ENCODE measurements around the gene LAMA2.

Gene LAMA2

GRCh38 chr6:129489215-129489765 is 606.4 kb downstream of the LAMA2 start:
- no peak overlapping the region for H3K4me3 ChIP-seq (ENCODE audit: low read length)
- no peak for DNase-seq (ENCODE audit: low read depth, low spot score)

- peak overlapping the region; percentile 30 for H3K4me3 ChIP-seq (ENCODE audit: low read length)
- DNase-seq (ENCODE audit: low read depth, low spot score) = peak; percentile 82
These were observed 607.8 kb downstream of the LAMA2 start for GRCh38 chr6:129490521-129491255.

GRCh38 chr6:129491436-129491835 is 608.5 kb downstream of the LAMA2 start:
- DNase-seq (ENCODE audit: low read depth, low spot score) = no peak
- H3K4me3 ChIP-seq (ENCODE audit: low read length) = no peak overlapping the region

- no peak overlapping the region for H3K4me3 ChIP-seq (ENCODE audit: low read length)
- DNase-seq (ENCODE audit: low read depth, low spot score) = no peak
These were observed 609.3 kb downstream of the LAMA2 start for GRCh38 chr6:129492260-129492659.

GRCh38 chr6:129493354-129493902 is 610.5 kb downstream of the LAMA2 start:
- DNase-seq (ENCODE audit: low read depth, low spot score) = no peak
- H3K4me3 ChIP-seq (ENCODE audit: low read length) = no peak overlapping the region

GRCh38 chr6:129494099-129494498 is 611.2 kb downstream of the LAMA2 start:
- DNase-seq (ENCODE audit: low read depth, low spot score) = no peak

GRCh38 chr6:129494586-129494985 is 611.6 kb downstream of the LAMA2 start:
- DNase-seq (ENCODE audit: low read depth, low spot score) = no peak
- H3K4me3 ChIP-seq (ENCODE audit: low read length) = no peak overlapping the region

More at GRCh38 chr6:129494099-129494498, 611.2 kb downstream of the LAMA2 start:
- H3K4me3 ChIP-seq (ENCODE audit: low read length) = no peak overlapping the region

- DNase-seq (ENCODE audit: low read depth, low spot score) = no peak
- no peak overlapping the region for H3K4me3 ChIP-seq (ENCODE audit: low read length)
These were observed 612.7 kb downstream of the LAMA2 start for GRCh38 chr6:129495652-129496051.

- H3K4me3 ChIP-seq (ENCODE audit: low read length) = no peak overlapping the region
- DNase-seq (ENCODE audit: low read depth, low spot score) = no peak
These were observed 614.8 kb downstream of the LAMA2 start for GRCh38 chr6:129497481-129498441.

GRCh38 chr6:129498541-129498940 is 615.6 kb downstream of the LAMA2 start:
- H3K4me3 ChIP-seq (ENCODE audit: low read length) = no peak overlapping the region

GRCh38 chr6:129498950-129499842 is 616.3 kb downstream of the LAMA2 start:
- peak; percentile 37 for DNase-seq (ENCODE audit: low read depth, low spot score)
- no peak overlapping the region for H3K4me3 ChIP-seq (ENCODE audit: low read length)

More at GRCh38 chr6:129498541-129498940, 615.6 kb downstream of the LAMA2 start:
- no peak for DNase-seq (ENCODE audit: low read depth, low spot score)

GRCh38 chr6:129499843-129500219 is 616.9 kb downstream of the LAMA2 start:
- H3K4me3 ChIP-seq (ENCODE audit: low read length) = no peak overlapping the region
- no peak for DNase-seq (ENCODE audit: low read depth, low spot score)

GRCh38 chr6:129500958-129501739 is 618.2 kb downstream of the LAMA2 start:
- no peak overlapping the region for H3K4me3 ChIP-seq (ENCODE audit: low read length)
- no peak for DNase-seq (ENCODE audit: low read depth, low spot score)

GRCh38 chr6:129501740-129502660 is 619.1 kb downstream of the LAMA2 start:
- no peak overlapping the region for H3K4me3 ChIP-seq (ENCODE audit: low read length)
- no peak for DNase-seq (ENCODE audit: low read depth, low spot score)

- H3K4me3 ChIP-seq (ENCODE audit: low read length) = no peak overlapping the region
These were observed 621.5 kb downstream of the LAMA2 start for GRCh38 chr6:129504456-129504855.

GRCh38 chr6:129507059-129507807 is 624.3 kb downstream of the LAMA2 start:
- no peak for DNase-seq (ENCODE audit: low read depth, low spot score)

More at GRCh38 chr6:129504456-129504855, 621.5 kb downstream of the LAMA2 start:
- DNase-seq (ENCODE audit: low read depth, low spot score) = no peak

More at GRCh38 chr6:129507059-129507807, 624.3 kb downstream of the LAMA2 start:
- no peak overlapping the region for H3K4me3 ChIP-seq (ENCODE audit: low read length)
